Astrocyte (in vitro differentiated cells and primary cell): Measurements from ENCODE around the gene NDUFV2. TPM values are rescaled to one million over a fixed set of nuclear protein-coding genes. Genes with fewer than 3 reads are reported as not detected.

Experiments used
- DNase-seq: peaks from one replicate; pipeline ENCODE4 v3.0.0-alpha.2; 2010; ENCODE audit warnings: low read depth
- FAIRE-seq: peaks from 2 replicates; lab custom pipeline; 2011; peaks lifted over from hg19 to GRCh38; lab: Jason Lieb, UNC
- H2AFZ ChIP-seq: 2 replicates; pipeline ENCODE4 v1.6.0; 2012; ENCODE audit warnings: low read depth, low read length, inconsistent platforms
- H3K27ac ChIP-seq: 2 replicates; pipeline ENCODE4 v1.5.1; 2011; ENCODE audit warnings: low read depth, low read length, inconsistent platforms
- H3K27me3 ChIP-seq: 2 replicates; pipeline ENCODE4 v1.6.0; 2011; ENCODE audit warnings: low read length, inconsistent platforms; ENCODE audit not compliant: insufficient read depth
- H3K36me3 ChIP-seq: 2 replicates; pipeline ENCODE4 v1.5.1; 2011; ENCODE audit warnings: low read length, inconsistent platforms; ENCODE audit not compliant: insufficient read depth
- H3K4me1 ChIP-seq: 2 replicates; pipeline ENCODE4 v1.5.1; 2011; ENCODE audit warnings: low read length, inconsistent platforms; ENCODE audit not compliant: insufficient read depth
- H3K4me2 ChIP-seq: 2 replicates; pipeline ENCODE4 v1.6.0; 2012; ENCODE audit warnings: low read length, inconsistent platforms
- H3K4me3 ChIP-seq: 2 replicates; pipeline ENCODE4 v1.5.1; 2011; ENCODE audit warnings: low read depth, mild to moderate bottlenecking, low read length, inconsistent platforms; ENCODE audit not compliant: insufficient read depth
- H3K79me2 ChIP-seq: 2 replicates; pipeline ENCODE4 v1.6.0; 2012; ENCODE audit warnings: mild to moderate bottlenecking, low read length, inconsistent platforms; ENCODE audit not compliant: insufficient read depth
- H3K9ac ChIP-seq: 2 replicates; pipeline ENCODE4 v1.6.0; 2012; ENCODE audit warnings: mild to moderate bottlenecking, low read length, inconsistent platforms
- H3K9me3 ChIP-seq: 2 replicates; pipeline ENCODE4 v1.5.1; 2012; ENCODE audit warnings: low read depth, mild to moderate bottlenecking, low read length, inconsistent platforms; ENCODE audit not compliant: insufficient read depth
- H4K20me1 ChIP-seq: 2 replicates; pipeline ENCODE4 v1.6.0; 2012; ENCODE audit warnings: low read length, inconsistent platforms; ENCODE audit not compliant: insufficient read depth
- H3K27ac Mint-ChIP-seq: one replicate; pipeline ENCODE4 v1.8.0; 2021; ENCODE audit warnings: mild to moderate bottlenecking, mixed read lengths; ENCODE audit not compliant: unreplicated experiment
- H3K27me3 Mint-ChIP-seq: one replicate; pipeline ENCODE4 v1.8.0; 2021; ENCODE audit warnings: low read depth, mixed read lengths; ENCODE audit not compliant: unreplicated experiment
- H3K36me3 Mint-ChIP-seq: one replicate; pipeline ENCODE4 v1.8.0; 2021; ENCODE audit warnings: low read depth, mixed read lengths; ENCODE audit not compliant: unreplicated experiment
- H3K4me1 Mint-ChIP-seq: one replicate; pipeline ENCODE4 v1.8.0; 2021; ENCODE audit warnings: low read depth, mixed read lengths; ENCODE audit not compliant: unreplicated experiment
- H3K4me3 Mint-ChIP-seq: one replicate; pipeline ENCODE4 v1.8.0; 2021; ENCODE audit warnings: mild to moderate bottlenecking, moderate library complexity, mixed read lengths; ENCODE audit not compliant: unreplicated experiment
- H3K9me3 Mint-ChIP-seq: one replicate; pipeline ENCODE4 v1.8.0; 2021; ENCODE audit warnings: mild to moderate bottlenecking, mixed read lengths; ENCODE audit not compliant: unreplicated experiment
- EZH2 ChIP-seq: IDR thresholded peaks from 2 replicates; pipeline ENCODE4 v1.6.1; 2012; ENCODE audit warnings: mild to moderate bottlenecking, low read length, inconsistent platforms; ENCODE audit not compliant: insufficient read depth
- total RNA-seq: library from RNA; stranded (reverse); gene quantifications from 2 replicates; pipeline ENCODE4 v1.2.1, GENCODE V29; 2021
- TF ChIP-seq, protein P1 (sequence below): IDR thresholded peaks from 2 replicates; pipeline ENCODE4 v1.5.1; 2011; ENCODE audit warnings: low read depth, mild to moderate bottlenecking, inconsistent platforms, low read length, moderate library complexity; ENCODE audit not compliant: insufficient read depth

NDUFV2 gene
- total RNA-seq, 1 donor from 2014 or later: 120 TPM

DNA sequence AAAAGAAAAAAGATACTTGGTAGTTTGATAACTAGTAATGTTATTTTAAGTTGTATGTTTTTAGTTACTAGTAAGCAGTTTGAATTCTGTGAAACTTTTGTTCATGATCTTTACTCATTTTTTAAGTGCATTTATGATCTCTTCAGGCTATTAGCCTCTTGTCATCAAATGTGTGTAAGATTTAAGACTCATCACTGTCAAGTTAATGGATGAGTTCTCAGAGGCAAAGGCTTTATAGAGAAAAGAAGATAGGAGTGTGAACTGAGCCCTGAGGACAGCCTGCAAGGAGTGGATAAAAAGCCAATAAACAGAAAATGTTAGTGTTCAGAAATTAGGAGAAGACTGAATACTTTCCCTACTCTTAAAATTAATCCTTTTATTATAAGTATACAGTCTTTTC is 13.5 kb downstream of the NDUFV2 start:
- Histone ChIP-seq H3K9me3 (no peaks in the 10 kb centered on the region), H3K4me3 (no peak overlapping the region), H4K20me1 (peaks cover 44% of the 10 kb centered on the region), H3K36me3 (peaks cover 16% of the 10 kb centered on the region), H3K27me3 (no peaks in the 10 kb centered on the region), H3K79me2 (peaks cover 98% of the 10 kb centered on the region), H3K4me1 (peaks cover 20% of the 10 kb centered on the region), H3K9ac (no peak overlapping the region), H3K4me2 (no peak overlapping the region), H2AFZ (no peak overlapping the region), H3K27ac (no peak overlapping the region)
- H3K4me3 Mint-ChIP-seq: no peak overlapping the region
- H3K36me3 Mint-ChIP-seq: peaks cover 14% of the 10 kb centered on the region
- FAIRE-seq (no peak), DNase-seq (no peak)
- peaks cover 24% of the 10 kb centered on the region for H3K4me1 Mint-ChIP-seq
- H3K9me3 Mint-ChIP-seq: no peaks in the 10 kb centered on the region
- no peaks in the 10 kb centered on the region for H3K27me3 Mint-ChIP-seq
- no peak for TF ChIP-seq EZH2
- TF ChIP-seq, protein P1, sequence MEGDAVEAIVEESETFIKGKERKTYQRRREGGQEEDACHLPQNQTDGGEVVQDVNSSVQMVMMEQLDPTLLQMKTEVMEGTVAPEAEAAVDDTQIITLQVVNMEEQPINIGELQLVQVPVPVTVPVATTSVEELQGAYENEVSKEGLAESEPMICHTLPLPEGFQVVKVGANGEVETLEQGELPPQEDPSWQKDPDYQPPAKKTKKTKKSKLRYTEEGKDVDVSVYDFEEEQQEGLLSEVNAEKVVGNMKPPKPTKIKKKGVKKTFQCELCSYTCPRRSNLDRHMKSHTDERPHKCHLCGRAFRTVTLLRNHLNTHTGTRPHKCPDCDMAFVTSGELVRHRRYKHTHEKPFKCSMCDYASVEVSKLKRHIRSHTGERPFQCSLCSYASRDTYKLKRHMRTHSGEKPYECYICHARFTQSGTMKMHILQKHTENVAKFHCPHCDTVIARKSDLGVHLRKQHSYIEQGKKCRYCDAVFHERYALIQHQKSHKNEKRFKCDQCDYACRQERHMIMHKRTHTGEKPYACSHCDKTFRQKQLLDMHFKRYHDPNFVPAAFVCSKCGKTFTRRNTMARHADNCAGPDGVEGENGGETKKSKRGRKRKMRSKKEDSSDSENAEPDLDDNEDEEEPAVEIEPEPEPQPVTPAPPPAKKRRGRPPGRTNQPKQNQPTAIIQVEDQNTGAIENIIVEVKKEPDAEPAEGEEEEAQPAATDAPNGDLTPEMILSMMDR: no peak
- peak overlapping the region; percentile 44 for H3K27ac Mint-ChIP-seq

DNA sequence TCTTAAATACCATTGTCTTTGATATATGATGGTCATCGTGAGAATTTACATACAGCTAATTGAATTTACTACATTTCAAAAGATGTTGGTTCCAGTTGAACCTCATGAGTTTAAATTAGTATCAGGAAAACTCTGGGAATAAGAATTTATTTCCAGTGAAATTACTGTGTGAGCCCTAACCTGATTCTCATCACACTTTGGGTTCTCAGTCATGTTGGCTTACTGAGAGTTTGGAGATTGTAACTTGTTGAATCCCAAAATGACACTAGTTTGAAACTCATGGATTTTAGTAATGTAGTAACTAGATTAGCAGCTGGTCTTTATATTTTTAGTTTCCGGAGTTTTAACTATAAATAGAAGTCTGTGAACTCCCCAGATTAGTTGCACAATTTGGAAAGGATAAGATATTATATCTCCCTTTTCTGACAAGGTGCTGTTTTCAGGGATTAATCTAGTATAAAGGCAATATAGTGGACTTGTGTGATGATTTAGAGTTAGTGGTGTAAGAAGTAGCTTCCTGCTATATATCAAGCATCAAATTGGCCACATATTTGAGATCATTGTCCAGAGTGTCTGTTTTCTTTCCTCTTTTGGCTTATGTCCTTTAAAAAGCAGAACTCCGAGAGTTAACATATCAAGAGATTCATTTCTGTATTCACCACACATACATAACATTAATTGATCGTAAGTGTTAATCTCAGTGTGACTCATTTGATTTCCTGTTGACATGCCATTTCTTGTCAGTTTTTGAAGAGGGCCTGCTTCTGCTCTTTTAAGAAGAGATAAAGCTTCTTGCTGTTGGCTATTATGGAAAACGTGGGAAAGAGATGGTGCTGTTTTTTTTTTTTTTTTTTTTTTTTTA is 15.7 kb downstream of the NDUFV2 start:
- H3K4me1 Mint-ChIP-seq: peaks cover 21% of the 10 kb centered on the region
- Histone ChIP-seq H3K79me2 (peaks cover 96% of the 10 kb centered on the region), H3K4me1 (peaks cover 20% of the 10 kb centered on the region), H3K4me2 (peak overlapping the region; percentile 10), H3K27ac (peak overlapping the region; percentile 60), H3K4me3 (no peak overlapping the region), H3K36me3 (peaks cover 24% of the 10 kb centered on the region), H2AFZ (no peak overlapping the region), H3K27me3 (no peaks in the 10 kb centered on the region), H3K9ac (no peak overlapping the region), H3K9me3 (no peaks in the 10 kb centered on the region), H4K20me1 (peaks cover 23% of the 10 kb centered on the region)
- H3K27ac Mint-ChIP-seq: no peak overlapping the region
- peaks cover 8% of the 10 kb centered on the region for H3K36me3 Mint-ChIP-seq
- H3K9me3 Mint-ChIP-seq: no peaks in the 10 kb centered on the region
- DNase-seq (no peak), FAIRE-seq (peak; percentile 89)
- peak overlapping the region; percentile 14 for H3K4me3 Mint-ChIP-seq
- no peak for TF ChIP-seq EZH2
- TF ChIP-seq, protein P1: no peak
- H3K27me3 Mint-ChIP-seq: no peaks in the 10 kb centered on the region

DNA sequence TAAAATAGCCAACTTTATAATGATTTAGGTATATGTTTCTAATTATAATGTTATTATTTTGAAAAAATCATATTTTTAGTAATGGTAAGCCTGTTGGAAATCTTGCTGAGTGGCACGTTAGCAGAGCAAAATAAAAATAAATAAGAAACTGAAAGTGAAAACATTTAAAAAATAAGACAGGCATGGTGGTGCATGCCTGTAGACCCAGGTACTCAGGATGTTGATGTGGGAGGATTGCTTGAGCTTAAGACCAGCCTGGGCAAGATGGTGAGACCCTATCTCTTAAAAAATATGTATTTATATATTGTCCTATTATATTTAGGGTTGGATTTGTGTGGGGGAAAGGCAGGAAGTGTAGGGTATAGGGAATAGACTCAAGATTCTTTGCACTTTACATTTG is 18.3 kb downstream of the NDUFV2 start:
- Histone ChIP-seq H3K36me3 (peaks cover 34% of the 10 kb centered on the region), H3K9me3 (no peaks in the 10 kb centered on the region), H3K79me2 (peaks cover 88% of the 10 kb centered on the region), H2AFZ (no peak overlapping the region), H3K4me3 (no peak overlapping the region), H4K20me1 (peaks cover 15% of the 10 kb centered on the region), H3K27ac (no peak overlapping the region), H3K27me3 (no peaks in the 10 kb centered on the region), H3K9ac (no peak overlapping the region), H3K4me2 (no peak overlapping the region), H3K4me1 (peaks cover 23% of the 10 kb centered on the region)
- H3K36me3 Mint-ChIP-seq: peaks cover 8% of the 10 kb centered on the region
- DNase-seq (no peak), FAIRE-seq (no peak)
- no peaks in the 10 kb centered on the region for H3K27me3 Mint-ChIP-seq
- TF ChIP-seq EZH2: no peak
- TF ChIP-seq, protein P1: no peak
- peaks cover 25% of the 10 kb centered on the region for H3K4me1 Mint-ChIP-seq
- H3K9me3 Mint-ChIP-seq: no peaks in the 10 kb centered on the region
- H3K27ac Mint-ChIP-seq: no peak overlapping the region
- no peak overlapping the region for H3K4me3 Mint-ChIP-seq
